GM10266 (cell line): ENCODE measurements around the gene NR1D1.

ENCODE experiments used
- DNase-seq: peaks from one replicate; pipeline ENCODE4 v3.0.0; 2012; ENCODE audit errors: extremely low spot score
- TF ChIP-seq, protein P1 (sequence below): IDR thresholded peaks from 2 replicates; pipeline ENCODE4 v1.5.1; 2012; ENCODE audit warnings: mild to moderate bottlenecking, low read depth; ENCODE audit not compliant: control insufficient read depth, insufficient read depth; ENCODE audit errors: missing control alignments

Gene NR1D1

DNA sequence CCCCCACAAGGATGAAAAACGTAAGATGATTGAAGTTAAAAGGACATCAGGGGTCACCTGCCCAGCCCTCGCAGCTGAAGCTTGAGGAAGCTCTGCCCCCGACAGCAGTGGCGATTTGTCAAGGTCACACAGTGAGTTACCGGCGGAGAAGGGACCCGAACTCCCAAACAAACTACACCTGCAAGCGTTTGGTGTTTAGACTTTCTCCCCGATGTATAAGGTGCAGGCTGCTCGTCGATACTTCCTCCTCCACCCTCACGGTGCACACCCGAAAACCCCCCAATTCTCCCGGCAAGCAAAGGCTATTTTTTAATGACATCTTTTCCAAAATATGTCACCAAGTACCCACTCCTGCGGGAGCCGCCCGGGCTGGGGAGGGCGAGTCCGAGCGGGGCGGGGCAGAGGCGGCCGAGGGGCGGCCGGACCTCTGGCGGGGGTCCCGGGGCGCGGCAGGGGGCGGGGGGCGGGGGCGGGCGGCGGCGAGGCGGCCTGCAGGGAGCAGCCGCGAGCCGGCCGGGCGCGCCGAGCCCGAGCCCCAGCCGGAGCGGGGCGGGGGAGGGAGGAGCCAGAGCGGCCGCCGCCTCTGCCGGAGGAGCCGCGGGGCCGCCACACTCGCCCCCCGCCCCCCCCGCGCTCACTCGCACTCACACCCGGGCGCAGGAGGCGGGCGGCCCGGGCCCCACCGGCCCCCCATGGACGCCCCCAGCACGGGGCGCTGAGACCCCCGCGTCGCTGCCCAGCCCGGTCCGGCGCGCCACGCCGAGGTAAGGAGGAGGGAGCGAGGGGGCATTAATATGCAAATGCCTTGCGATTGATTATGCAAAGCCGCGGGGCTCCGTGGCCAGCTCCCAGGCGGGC lies 37.8 kb downstream of the NR1D1 start, which contains the start of gene THRA:
TSS of gene THRA (plus strand) at position 637 of the 858 bp plus-strand sequence. CDS start 11,524 bp downstream, outside the sequence.
- DNase-seq = peak; percentile 93
- TF ChIP-seq, protein P1, sequence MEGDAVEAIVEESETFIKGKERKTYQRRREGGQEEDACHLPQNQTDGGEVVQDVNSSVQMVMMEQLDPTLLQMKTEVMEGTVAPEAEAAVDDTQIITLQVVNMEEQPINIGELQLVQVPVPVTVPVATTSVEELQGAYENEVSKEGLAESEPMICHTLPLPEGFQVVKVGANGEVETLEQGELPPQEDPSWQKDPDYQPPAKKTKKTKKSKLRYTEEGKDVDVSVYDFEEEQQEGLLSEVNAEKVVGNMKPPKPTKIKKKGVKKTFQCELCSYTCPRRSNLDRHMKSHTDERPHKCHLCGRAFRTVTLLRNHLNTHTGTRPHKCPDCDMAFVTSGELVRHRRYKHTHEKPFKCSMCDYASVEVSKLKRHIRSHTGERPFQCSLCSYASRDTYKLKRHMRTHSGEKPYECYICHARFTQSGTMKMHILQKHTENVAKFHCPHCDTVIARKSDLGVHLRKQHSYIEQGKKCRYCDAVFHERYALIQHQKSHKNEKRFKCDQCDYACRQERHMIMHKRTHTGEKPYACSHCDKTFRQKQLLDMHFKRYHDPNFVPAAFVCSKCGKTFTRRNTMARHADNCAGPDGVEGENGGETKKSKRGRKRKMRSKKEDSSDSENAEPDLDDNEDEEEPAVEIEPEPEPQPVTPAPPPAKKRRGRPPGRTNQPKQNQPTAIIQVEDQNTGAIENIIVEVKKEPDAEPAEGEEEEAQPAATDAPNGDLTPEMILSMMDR = peak; percentile 46

- no peak for DNase-seq
- TF ChIP-seq, protein P1 = no peak
These were observed 38.8 kb downstream of the NR1D1 start for GRCh38 chr17:40061609-40062038.

GRCh38 chr17:40060887-40061608 lies 39.3 kb downstream of the NR1D1 start:
- DNase-seq = no peak
- TF ChIP-seq, protein P1 = no peak

DNA sequence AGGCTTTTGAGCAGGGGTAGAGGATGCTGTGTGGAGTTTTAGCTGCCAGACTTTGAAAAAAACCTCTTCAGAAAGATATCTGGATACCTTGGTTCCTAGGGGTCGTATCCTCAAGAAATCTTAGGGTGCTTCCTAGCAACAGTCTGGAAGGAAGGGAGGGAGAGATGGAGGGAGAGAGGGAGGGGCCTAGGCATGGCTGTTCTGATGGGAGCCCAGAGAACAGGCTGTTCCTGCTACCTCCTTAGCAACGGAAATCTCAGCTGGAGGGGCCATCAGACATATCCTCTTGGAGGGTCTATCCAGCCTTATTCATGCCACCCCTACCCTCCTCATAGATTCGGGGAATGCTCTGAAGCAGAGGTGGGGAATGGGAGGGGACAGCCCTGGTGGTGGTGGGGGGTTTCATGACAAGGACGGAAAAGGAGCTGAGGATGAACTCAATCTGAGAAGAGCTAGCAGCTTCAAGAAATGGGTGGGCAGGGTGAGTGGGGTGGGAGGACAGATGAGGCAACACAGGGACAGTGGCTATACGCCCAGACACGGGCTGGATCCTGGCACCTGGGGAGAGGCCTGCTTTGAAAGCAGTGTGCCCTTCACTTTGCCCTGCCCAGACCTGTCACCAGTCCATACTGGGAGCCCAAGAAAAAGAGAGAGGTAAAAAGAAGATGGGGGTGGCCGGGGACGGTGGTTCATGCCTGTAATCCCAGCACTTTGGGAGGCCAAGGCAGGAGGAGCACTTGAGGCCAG lies 40.5 kb downstream of the NR1D1 start:
- TF ChIP-seq, protein P1 = no peak
- no peak for DNase-seq

GRCh38 chr17:40058865-40059264 lies 41.5 kb downstream of the NR1D1 start:
- no peak for DNase-seq
- TF ChIP-seq, protein P1 = no peak

- TF ChIP-seq, protein P1 = no peak
- no peak for DNase-seq
These were observed 42.1 kb downstream of the NR1D1 start for GRCh38 chr17:40058186-40058784.
